ENCODE data around the gene TTC22.

The TTC22 gene

DNA sequence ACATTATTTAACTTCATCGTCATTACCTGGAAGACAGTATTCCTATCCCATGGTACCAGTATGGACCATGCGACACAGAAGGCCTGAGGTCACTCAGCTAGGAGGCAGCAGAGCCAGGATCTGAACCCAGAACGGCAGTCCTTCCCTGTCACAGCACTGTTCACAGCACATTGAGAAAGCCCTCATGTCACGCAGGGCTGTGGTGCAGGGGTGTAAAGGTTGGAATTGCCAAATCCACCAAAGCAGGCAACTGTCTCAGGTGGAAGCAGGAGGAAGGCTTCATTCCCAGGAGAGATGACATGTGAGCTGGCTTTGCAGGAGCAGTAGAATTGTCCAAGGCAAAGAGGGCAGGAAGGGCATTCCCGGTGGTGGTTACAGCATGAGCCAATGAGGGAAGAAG, 9.9 kb upstream of the TTC22 start:
- TF ChIP-seq, protein P1, sequence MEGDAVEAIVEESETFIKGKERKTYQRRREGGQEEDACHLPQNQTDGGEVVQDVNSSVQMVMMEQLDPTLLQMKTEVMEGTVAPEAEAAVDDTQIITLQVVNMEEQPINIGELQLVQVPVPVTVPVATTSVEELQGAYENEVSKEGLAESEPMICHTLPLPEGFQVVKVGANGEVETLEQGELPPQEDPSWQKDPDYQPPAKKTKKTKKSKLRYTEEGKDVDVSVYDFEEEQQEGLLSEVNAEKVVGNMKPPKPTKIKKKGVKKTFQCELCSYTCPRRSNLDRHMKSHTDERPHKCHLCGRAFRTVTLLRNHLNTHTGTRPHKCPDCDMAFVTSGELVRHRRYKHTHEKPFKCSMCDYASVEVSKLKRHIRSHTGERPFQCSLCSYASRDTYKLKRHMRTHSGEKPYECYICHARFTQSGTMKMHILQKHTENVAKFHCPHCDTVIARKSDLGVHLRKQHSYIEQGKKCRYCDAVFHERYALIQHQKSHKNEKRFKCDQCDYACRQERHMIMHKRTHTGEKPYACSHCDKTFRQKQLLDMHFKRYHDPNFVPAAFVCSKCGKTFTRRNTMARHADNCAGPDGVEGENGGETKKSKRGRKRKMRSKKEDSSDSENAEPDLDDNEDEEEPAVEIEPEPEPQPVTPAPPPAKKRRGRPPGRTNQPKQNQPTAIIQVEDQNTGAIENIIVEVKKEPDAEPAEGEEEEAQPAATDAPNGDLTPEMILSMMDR (IDR thresholded peaks at IDR 0.05), result no peak

GRCh38 chr1:54810153-54810942, 9.2 kb upstream of the TTC22 start:
- TF ChIP-seq, protein P1 (IDR thresholded peaks at IDR 0.05), result peak; percentile 86

- TF ChIP-seq, protein P1 (IDR thresholded peaks at IDR 0.05), result no peak
These were observed 8.5 kb upstream of the TTC22 start for GRCh38 chr1:54809496-54810074.

DNA sequence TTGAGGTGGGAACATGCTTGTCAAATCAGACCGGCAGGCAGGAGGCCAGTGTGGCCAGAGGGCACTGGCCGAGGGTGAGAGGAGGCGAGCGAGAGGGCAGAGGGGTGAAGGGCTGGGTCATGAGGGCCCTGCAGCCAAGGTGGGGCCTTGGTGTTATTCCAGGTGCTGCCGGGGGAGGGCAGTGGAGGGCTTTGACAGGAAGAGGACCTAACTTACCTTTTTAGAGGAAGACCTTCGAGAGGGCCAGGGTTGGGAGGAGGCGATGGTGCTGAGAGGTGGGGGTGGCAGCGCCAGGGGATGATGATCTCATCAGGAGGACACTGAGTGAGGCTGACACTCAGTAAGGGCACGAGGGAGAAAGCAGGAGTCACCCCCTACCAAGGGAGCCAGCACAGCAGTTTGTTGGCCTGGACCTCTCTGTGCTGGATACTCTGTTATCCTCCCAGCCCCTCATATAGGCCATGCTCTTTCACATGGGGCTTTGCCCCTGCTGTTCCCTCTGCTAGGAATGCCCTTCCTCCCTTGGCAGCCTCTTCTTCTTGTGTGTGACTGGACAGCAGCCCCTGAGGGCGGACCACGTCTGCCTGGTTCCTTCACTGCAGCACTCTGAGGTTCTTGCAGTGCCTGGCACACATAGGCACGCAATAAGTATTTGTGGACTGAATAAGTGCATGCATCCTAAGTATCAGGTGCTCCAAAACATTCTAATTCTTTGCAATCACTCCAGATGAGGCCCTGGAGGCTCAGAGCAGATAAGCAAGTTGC, 7.5 kb upstream of the TTC22 start:
- TF ChIP-seq, protein P1 (IDR thresholded peaks at IDR 0.05), result no peak

GRCh38 chr1:54807756-54808155, 6.6 kb upstream of the TTC22 start:
- TF ChIP-seq, protein P1 (IDR thresholded peaks at IDR 0.05), result no peak

GRCh38 chr1:54806931-54807611, 5.9 kb upstream of the TTC22 start:
- TF ChIP-seq, protein P1 (IDR thresholded peaks at IDR 0.05), result no peak

- TF ChIP-seq, protein P1 (IDR thresholded peaks at IDR 0.05), result no peak
These were observed 4.9 kb upstream of the TTC22 start for GRCh38 chr1:54805981-54806381.
